A673 (cell line): Measurements from ENCODE around the gene LYL1. TPM values are rescaled to one million over a fixed set of nuclear protein-coding genes. Genes with fewer than 3 reads are reported as not detected.

Experiments used
- BruUV-seq: library from RNA; stranded (reverse); fragments of 400-500 nt; replicated peaks from 2 replicates; lab custom pipeline; 2021; lab: Mats Ljungman, UMichigan
- CTCF ChIA-PET: fragments of 300-600 bp; sonication (Branson Sonifier 250); formaldehyde crosslinking; loops from one replicate; lab custom pipeline; 2022; ENCODE audit warnings: antibody characterized with exemption; lab: Charles Lee
- POLR2A ChIA-PET: fragments of 300-600 bp; sonication (Branson Sonifier 250); formaldehyde crosslinking; loops from one replicate; lab custom pipeline; 2022; ENCODE audit warnings: antibody characterized with exemption; ENCODE audit not compliant: low non-redundant PET; lab: Charles Lee
- DNase-seq: peaks from one replicate; pipeline ENCODE4 v3.0.0-alpha.2; 2015; ENCODE audit warnings: low spot score
- H3K27ac ChIP-seq: fragments of 200-600 bp; sonication (generic); 2 replicates; pipeline ENCODE4 v1.5.1; 2016; ENCODE audit warnings: mixed run types, low read depth, mild to moderate bottlenecking, mixed read lengths, antibody characterized with exemption, low read length; ENCODE audit not compliant: poor library complexity, severe bottlenecking
- H3K27me3 ChIP-seq: fragments of 200-600 bp; sonication (generic); replicated peaks from 2 replicates; pipeline ENCODE4 v1.6.1; 2017; ENCODE audit warnings: mixed run types, low read depth, mild to moderate bottlenecking, mixed read lengths, antibody characterized with exemption, low read length; ENCODE audit not compliant: insufficient read depth, poor library complexity
- H3K36me3 ChIP-seq: fragments of 200-600 bp; sonication (generic); 2 replicates; pipeline ENCODE4 v1.6.1; 2016; ENCODE audit warnings: mixed run types, mild to moderate bottlenecking, mixed read lengths, antibody characterized with exemption, low read length; ENCODE audit not compliant: insufficient read depth, poor library complexity, severe bottlenecking
- H3K4me1 ChIP-seq: fragments of 200-600 bp; sonication (generic); 2 replicates; pipeline ENCODE4 v1.6.1; 2017; ENCODE audit warnings: mixed run types, mild to moderate bottlenecking, mixed read lengths, antibody characterized with exemption, low read length; ENCODE audit not compliant: insufficient read depth, poor library complexity, severe bottlenecking
- H3K4me3 ChIP-seq: fragments of 200-600 bp; sonication (generic); 2 replicates; pipeline ENCODE4 v1.5.1; 2016; ENCODE audit warnings: low read depth, mixed run types, mild to moderate bottlenecking, mixed read lengths, low read length; ENCODE audit not compliant: poor library complexity, severe bottlenecking
- H3K9me3 ChIP-seq: fragments of 200-600 bp; sonication (generic); 2 replicates; pipeline ENCODE4 v1.6.1; 2016; ENCODE audit warnings: mixed run types, low read depth, mild to moderate bottlenecking, mixed read lengths, antibody characterized with exemption, low read length; ENCODE audit not compliant: poor library complexity, severe bottlenecking
- CTCF ChIP-seq: fragments of 300-800, 200-600 bp; sonication (generic); conservative IDR thresholded peaks from 2 replicates; pipeline ENCODE4 v1.5.1; 2017; ENCODE audit warnings: low read depth, mild to moderate bottlenecking, antibody characterized with exemption, low read length, moderate library complexity, mixed read lengths
- EZH2 ChIP-seq: fragments of 200-600 bp; sonication (generic); IDR thresholded peaks from 2 replicates; pipeline ENCODE4 v1.6.1; 2017; ENCODE audit warnings: borderline replicate concordance, low read depth, mild to moderate bottlenecking, mixed read lengths, antibody characterized with exemption, low read length; ENCODE audit not compliant: poor library complexity, severe bottlenecking
- intact Hi-C: fragments of 100-400 bp; cut with micrococcal nuclease; formaldehyde crosslinking; loops from one replicate; pipeline ENCODE4 v1.10.0; 2022; ENCODE audit not compliant: unreplicated experiment
- total RNA-seq: library from RNA; stranded (reverse); gene quantifications from 2 replicates; pipeline ENCODE4 v1.2.3, GENCODE V29; 2021

The LYL1 gene
- total RNA-seq, 1 experiment from 2014 or later, result not detected

GRCh38 chr19:13138171-13138915, 35.7 kb upstream of the LYL1 start:
- BruUV-seq, result no TSS peak
- CTCF ChIA-PET, result no interaction called here

GRCh38 chr19:13137290-13137794, 34.7 kb upstream of the LYL1 start:
- Histone ChIP-seq H3K27me3 (no peaks in the 10 kb centered on the region), H3K4me3 (no peak overlapping the region), H3K27ac (no peak overlapping the region), H3K36me3 (peaks cover 49% of the 10 kb centered on the region), H3K4me1 (no peaks in the 10 kb centered on the region), H3K9me3 (no peaks in the 10 kb centered on the region)
- no TSS peak for BruUV-seq
- ChIA-PET POLR2A (interaction anchor here (0.6 kb wide), 1 partner anchor 127 kb away, joined by 3 read pairs; no protein-coding TSS in a partner anchor), CTCF (no interaction called here)
- intact Hi-C loops, result no loop called here
- no peak for DNase-seq
- TF ChIP-seq EZH2 (no peak), CTCF (no peak)

More at GRCh38 chr19:13138171-13138915, 35.7 kb upstream of the LYL1 start:
- peaks cover 49% of the 10 kb centered on the region for H3K36me3 ChIP-seq
- DNase-seq, result no peak
- TF ChIP-seq CTCF (no peak), EZH2 (no peak)
- no peak overlapping the region for H3K4me3 ChIP-seq
- no peaks in the 10 kb centered on the region for H3K27me3 ChIP-seq
- intact Hi-C loops, result no loop called here
- no peaks in the 10 kb centered on the region for H3K9me3 ChIP-seq
- no peaks in the 10 kb centered on the region for H3K4me1 ChIP-seq
- POLR2A ChIA-PET, result no interaction called here
- peak overlapping the region; percentile 57 for H3K27ac ChIP-seq

GRCh38 chr19:13135068-13136062, 32.7 kb upstream of the LYL1 start:
- ChIA-PET CTCF (interaction anchor here (0.5 kb wide), 1 partner anchor 11 kb away, joined by 4 read pairs; no protein-coding TSS in a partner anchor), POLR2A (interaction anchor here (0.6 kb wide), 1 partner anchor 236 kb away, joined by 3 read pairs; no protein-coding TSS in a partner anchor)
- DNase-seq, result no peak
- Histone ChIP-seq H3K4me3 (no peak overlapping the region), H3K9me3 (no peaks in the 10 kb centered on the region), H3K27ac (no peak overlapping the region), H3K27me3 (no peaks in the 10 kb centered on the region), H3K4me1 (no peaks in the 10 kb centered on the region), H3K36me3 (peaks cover 49% of the 10 kb centered on the region)
- intact Hi-C loops, result no loop called here
- no TSS peak for BruUV-seq
- no peak for TF ChIP-seq EZH2
- TF ChIP-seq CTCF, result no peak
